ENCODE data around the gene TEX44. TPM values are rescaled to one million over a fixed set of nuclear protein-coding genes. Genes with fewer than 3 reads are reported as not detected.

The TEX44 gene
- polyA plus RNA-seq, 1 experiment: not detected

DNA sequence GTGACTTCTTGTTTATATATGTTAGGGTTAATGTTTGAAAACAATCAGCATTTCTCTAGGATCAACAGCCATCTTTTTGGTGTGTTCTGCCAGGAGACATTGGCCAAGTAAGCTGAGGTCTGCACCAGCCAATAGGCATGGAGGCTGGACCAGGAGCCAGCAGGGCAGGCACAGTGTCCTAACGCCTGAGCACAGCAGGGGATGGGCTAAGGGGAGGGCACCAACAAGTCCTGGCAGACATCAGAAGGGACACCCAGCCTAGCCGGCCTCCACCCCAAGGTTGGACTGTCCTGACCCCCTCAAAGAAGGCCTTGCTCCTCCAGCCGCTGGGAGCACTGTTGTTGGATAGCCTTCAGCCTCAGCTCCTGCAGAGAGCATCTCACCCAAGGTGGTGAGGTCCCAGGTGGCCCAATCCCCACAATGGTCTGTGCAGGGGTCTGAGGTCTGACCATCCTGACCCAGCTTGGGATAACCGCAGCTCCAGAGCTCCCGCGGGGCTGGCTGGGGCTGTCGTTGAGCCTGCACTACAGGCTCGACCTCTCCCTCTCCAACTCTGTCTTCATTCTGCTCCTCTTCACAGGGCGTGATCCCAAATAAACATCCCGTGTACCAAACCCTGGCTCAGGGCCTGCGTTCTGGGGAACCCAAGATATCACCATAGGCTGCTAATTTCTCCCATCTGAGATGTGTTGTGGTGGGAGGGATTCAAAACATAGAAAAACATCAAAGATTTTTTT, 8.1 kb downstream of the TEX44 start:
- no peaks in the 10 kb centered on the region; the same call in 1 of the 2 replicates for H3K9me3 ChIP-seq (ENCODE audit: control insufficient read depth, insufficient read depth, low read length)
- ChIA-PET POLR2A (interaction anchor here (1.0 to 1.2 kb wide), 2 partner anchors 107 to 137 kb away, joined by 3 to 7 read pairs; partner anchors contain the start of genes NCL and PTMA), CTCF (interaction anchor here (0.5 to 5.7 kb wide), 36 partner anchors 8 to 1637 kb away, joined by 3 to 149 read pairs (median 5); partner anchors contain the start of gene TEX44)
- no peak for DNase-seq (ENCODE audit: low read depth, low spot score)
- H3K4me3 ChIP-seq (ENCODE audit: low read depth, low read length): no peak overlapping the region
- no peaks in the 10 kb centered on the region for H3K27me3 ChIP-seq (ENCODE audit: control insufficient read depth, insufficient read depth, low read length)
- H3K27ac ChIP-seq (ENCODE audit: low read depth, low read length): no peak overlapping the region
- TF ChIP-seq, protein P1, sequence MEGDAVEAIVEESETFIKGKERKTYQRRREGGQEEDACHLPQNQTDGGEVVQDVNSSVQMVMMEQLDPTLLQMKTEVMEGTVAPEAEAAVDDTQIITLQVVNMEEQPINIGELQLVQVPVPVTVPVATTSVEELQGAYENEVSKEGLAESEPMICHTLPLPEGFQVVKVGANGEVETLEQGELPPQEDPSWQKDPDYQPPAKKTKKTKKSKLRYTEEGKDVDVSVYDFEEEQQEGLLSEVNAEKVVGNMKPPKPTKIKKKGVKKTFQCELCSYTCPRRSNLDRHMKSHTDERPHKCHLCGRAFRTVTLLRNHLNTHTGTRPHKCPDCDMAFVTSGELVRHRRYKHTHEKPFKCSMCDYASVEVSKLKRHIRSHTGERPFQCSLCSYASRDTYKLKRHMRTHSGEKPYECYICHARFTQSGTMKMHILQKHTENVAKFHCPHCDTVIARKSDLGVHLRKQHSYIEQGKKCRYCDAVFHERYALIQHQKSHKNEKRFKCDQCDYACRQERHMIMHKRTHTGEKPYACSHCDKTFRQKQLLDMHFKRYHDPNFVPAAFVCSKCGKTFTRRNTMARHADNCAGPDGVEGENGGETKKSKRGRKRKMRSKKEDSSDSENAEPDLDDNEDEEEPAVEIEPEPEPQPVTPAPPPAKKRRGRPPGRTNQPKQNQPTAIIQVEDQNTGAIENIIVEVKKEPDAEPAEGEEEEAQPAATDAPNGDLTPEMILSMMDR (IDR thresholded peaks at IDR 0.05; ENCODE audit: low read depth, low read length): no peak

DNA sequence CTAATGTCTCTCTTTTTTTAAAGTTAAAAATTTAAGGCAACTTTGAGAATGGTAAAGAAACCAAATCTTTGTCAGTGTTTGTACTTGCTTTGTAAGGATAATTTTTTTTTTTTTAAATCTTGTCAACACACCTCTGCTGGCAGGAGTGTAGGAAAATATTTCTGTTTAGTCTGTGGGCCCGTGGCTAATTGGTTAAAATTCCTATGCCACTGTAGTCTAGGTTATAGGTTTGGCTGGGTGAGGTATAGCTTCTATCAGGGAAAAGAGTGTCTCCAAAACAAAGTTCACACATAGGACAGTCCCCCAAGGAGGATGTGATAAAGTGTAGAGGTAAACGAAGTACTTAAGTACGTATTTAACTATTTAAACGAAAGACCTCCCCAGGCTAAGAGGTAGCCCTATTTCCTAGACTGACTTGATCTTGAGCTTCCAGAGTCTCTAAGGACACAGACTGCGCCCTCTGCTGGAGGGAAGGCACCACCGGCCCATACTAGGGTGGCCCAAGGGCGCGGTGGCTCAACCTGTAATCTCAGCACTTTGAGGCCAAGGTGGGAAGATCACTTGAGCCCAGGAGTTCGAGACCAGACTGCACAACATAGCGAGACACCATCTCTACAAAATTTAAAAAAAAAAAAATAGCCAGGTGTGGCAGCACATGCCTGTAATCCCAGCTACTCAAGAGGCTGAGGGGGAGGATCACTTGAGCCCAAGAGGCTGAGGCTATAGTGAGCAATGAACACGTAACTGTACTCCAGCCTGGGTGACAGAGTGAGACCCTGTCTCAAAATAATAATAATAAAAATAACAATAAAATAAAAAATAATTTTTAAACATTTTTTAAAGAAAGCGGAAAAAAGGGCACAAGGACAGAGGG, 8.9 kb downstream of the TEX44 start:
- peak; percentile 48 for DNase-seq (ENCODE audit: low read depth, low spot score)
- CTCF ChIA-PET: interaction anchor here (0.5 to 5.7 kb wide), 42 partner anchors 9 to 1638 kb away, joined by 3 to 149 read pairs (median 4); partner anchors contain the start of genes NMUR1 and TEX44

DNA sequence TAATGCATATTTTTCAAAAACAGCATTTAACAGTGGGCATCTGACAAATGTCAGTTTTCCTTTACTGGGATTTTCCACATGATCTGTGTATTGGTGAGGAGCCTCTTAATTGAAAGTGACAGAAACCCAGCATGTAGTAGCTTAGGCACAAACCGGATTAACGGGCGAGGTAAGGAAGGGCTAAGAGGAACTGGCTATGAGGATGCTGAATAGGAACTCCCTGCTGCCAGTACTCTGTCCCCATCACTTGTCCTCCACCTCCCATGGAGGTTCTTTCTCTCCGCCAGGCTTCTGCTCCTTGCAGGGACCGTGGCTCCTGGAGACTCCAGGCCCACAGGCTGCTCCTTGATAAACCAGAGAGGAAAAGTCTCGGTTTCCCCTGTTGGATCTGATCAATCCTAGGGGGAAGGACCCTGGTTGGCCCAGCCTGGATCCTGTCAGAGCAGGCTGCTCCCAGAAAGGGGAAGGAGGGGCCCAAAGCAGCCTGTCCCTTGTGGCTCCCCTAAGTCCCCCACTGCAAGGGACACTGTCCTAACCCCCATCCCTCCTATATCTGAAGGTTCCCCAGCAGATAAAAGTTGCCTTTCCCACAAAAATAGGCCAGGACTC, 10.3 kb downstream of the TEX44 start:
- TF ChIP-seq, protein P1 (IDR thresholded peaks at IDR 0.05; ENCODE audit: low read depth, low read length): no peak
- ChIA-PET POLR2A (no interaction called here), CTCF (interaction anchor here (0.6 to 5.7 kb wide), 10 partner anchors 9 to 120 kb away, joined by 3 to 149 read pairs (median 10); no protein-coding TSS in a partner anchor)
- Histone ChIP-seq H3K27me3 (ENCODE audit: control insufficient read depth, insufficient read depth, low read length) (no peaks in the 10 kb centered on the region), H3K9me3 (ENCODE audit: control insufficient read depth, insufficient read depth, low read length) (no peaks in the 10 kb centered on the region), H3K4me3 (ENCODE audit: low read depth, low read length) (no peak overlapping the region), H3K27ac (ENCODE audit: low read depth, low read length) (no peak overlapping the region)
- DNase-seq (ENCODE audit: low read depth, low spot score): no peak

More for the DNA sequence above, 8.9 kb downstream of the TEX44 start:
- Histone ChIP-seq H3K27me3 (ENCODE audit: control insufficient read depth, insufficient read depth, low read length) (no peaks in the 10 kb centered on the region), H3K27ac (ENCODE audit: low read depth, low read length) (no peak overlapping the region), H3K4me3 (ENCODE audit: low read depth, low read length) (no peak overlapping the region), H3K9me3 (ENCODE audit: control insufficient read depth, insufficient read depth, low read length) (no peaks in the 10 kb centered on the region; the same call in 1 of the 2 replicates)
- TF ChIP-seq, protein P1 (IDR thresholded peaks at IDR 0.05; ENCODE audit: low read depth, low read length): peak; percentile 90
- POLR2A ChIA-PET: interaction anchor here (1.0 to 1.2 kb wide), 2 partner anchors 107 to 138 kb away, joined by 3 to 7 read pairs; partner anchors contain the start of genes NCL and PTMA

DNA sequence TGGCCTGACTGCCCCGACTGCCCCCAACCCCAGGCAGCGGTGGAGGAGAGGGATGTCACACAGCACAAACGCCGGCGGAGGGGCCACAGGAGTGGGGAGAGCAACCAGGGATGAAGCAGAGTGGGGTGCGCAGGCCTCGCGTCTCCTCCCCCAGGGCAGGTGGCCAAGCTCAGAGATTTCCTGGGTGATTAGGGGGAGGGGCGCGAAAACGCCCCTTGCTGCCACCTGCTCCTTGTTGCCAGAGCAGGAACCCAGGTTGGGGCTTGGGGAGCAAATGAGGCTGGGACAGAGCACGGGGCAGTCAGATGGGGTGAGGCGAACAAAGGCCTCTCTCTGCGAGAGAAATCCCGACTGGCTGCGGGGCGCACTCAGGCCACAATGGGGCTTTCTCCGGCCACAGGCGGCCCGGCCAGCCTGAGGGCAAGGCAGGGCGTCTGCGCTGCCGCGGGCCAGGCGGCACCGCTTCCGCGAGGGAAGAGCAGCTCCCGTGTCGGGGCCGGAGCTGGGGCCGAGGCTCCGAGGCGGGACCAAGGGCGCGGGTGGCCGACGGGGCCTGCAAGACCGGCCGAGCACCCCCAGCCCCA, 11.5 kb downstream of the TEX44 start:
- H3K9me3 ChIP-seq (ENCODE audit: control insufficient read depth, insufficient read depth, low read length): no peaks in the 10 kb centered on the region
- no peak for DNase-seq (ENCODE audit: low read depth, low spot score)
- H3K27me3 ChIP-seq (ENCODE audit: control insufficient read depth, insufficient read depth, low read length): no peaks in the 10 kb centered on the region
- H3K27ac ChIP-seq (ENCODE audit: low read depth, low read length): peak overlapping the region; percentile 65
- peak overlapping the region; percentile 57 for H3K4me3 ChIP-seq (ENCODE audit: low read depth, low read length)
- TF ChIP-seq, protein P1 (IDR thresholded peaks at IDR 0.05; ENCODE audit: low read depth, low read length): no peak
- POLR2A ChIA-PET: interaction anchor here (0.5 to 1.5 kb wide), 3 partner anchors 20 to 140 kb away, joined by 4 to 6 read pairs (median 5); partner anchors contain the start of genes NCL and PTMA
- CTCF ChIA-PET: interaction anchor here (0.6 to 0.7 kb wide), 2 partner anchors 46 to 71 kb away, joined by 5 to 8 read pairs; no protein-coding TSS in a partner anchor
